Endothelial cell of umbilical vein (primary cell): Measurements from ENCODE around the gene RNF10. TPM values are rescaled to one million over a fixed set of nuclear protein-coding genes. Genes with fewer than 3 reads are reported as not detected.

Source experiments
- BruUV-seq: library from RNA; stranded (reverse); fragments of 400-500 nt; replicated peaks from 2 replicates; lab custom pipeline; 2021; lab: Mats Ljungman, UMichigan
- CTCF ChIA-PET: fragments of 300-600, 350-600 bp; sonication (Branson Sonifier 250); formaldehyde crosslinking; loops from one replicate; lab custom pipeline; 2021; ENCODE audit warnings: antibody characterized with exemption, inconsistent platforms; lab: Charles Lee
- POLR2A ChIA-PET: fragments of 300-600, 350-600 bp; sonication (Branson Sonifier 250); formaldehyde crosslinking; loops from one replicate; lab custom pipeline; 2021; ENCODE audit warnings: antibody characterized with exemption, inconsistent platforms; lab: Charles Lee
- DNase-seq: peaks from one replicate; pipeline ENCODE4 v3.0.0-alpha.2; 2011; ENCODE audit warnings: low read depth, low spot score
- FAIRE-seq: peaks from 2 replicates; lab custom pipeline; 2011; peaks lifted over from hg19 to GRCh38; lab: Jason Lieb, UNC
- H2AFZ ChIP-seq: 2 replicates; pipeline ENCODE4 v1.6.0; 2012; ENCODE audit warnings: low read depth, low read length, control low read depth, inconsistent platforms
- H3K27ac ChIP-seq: 2 replicates; pipeline ENCODE4 v1.5.1; 2011; ENCODE audit warnings: low read depth, mild to moderate bottlenecking, control low read depth, low read length, moderate library complexity; ENCODE audit not compliant: insufficient read depth
- H3K27me3 ChIP-seq, 2 experiments: 2 replicates each; pipeline versions ENCODE4 v1.6.0 to v1.6.1; 2011; ENCODE audit warnings: low read length in 2 of 2, mixed read lengths in 1 of 2; ENCODE audit not compliant: control insufficient read depth in 2 of 2, insufficient read depth in 2 of 2
- H3K36me3 ChIP-seq, 2 experiments: 2 replicates in 1 of 2; 3 replicates in 1 of 2; pipeline ENCODE4 v1.5.1; 2011; ENCODE audit warnings: low read length in 2 of 2, mild to moderate bottlenecking in 1 of 2, moderate library complexity in 1 of 2; ENCODE audit not compliant: control insufficient read depth in 2 of 2, insufficient read depth in 2 of 2; ENCODE audit errors: extremely low read depth in 1 of 2
- H3K4me1 ChIP-seq: 3 replicates; pipeline ENCODE4 v1.5.1; 2011; ENCODE audit warnings: mild to moderate bottlenecking, low read length; ENCODE audit not compliant: control insufficient read depth, insufficient read depth; ENCODE audit errors: extremely low read depth
- H3K4me2 ChIP-seq: 2 replicates; pipeline ENCODE4 v1.6.1; 2011; ENCODE audit warnings: low read length, control low read depth, mixed read lengths; ENCODE audit not compliant: insufficient read depth
- H3K4me3 ChIP-seq, 3 experiments: fragments of 200-600 bp in 1 of 3; sonication (generic), shearing (Covaris generic) in 1 of 3; replicated peaks in 1 of 3; 2 replicates each; pipeline ENCODE4 v1.5.1; 2011 to 2016; ENCODE audit warnings: control low read depth in 3 of 3, low read length in 3 of 3, mild to moderate bottlenecking in 2 of 3, inconsistent platforms in 1 of 3, low read depth in 1 of 3, moderate library complexity in 1 of 3; ENCODE audit not compliant: insufficient read depth in 1 of 3
- H3K79me2 ChIP-seq: 2 replicates; pipeline ENCODE4 v1.6.0; 2012; ENCODE audit warnings: low read length, inconsistent platforms; ENCODE audit not compliant: control insufficient read depth, insufficient read depth
- H3K9ac ChIP-seq: replicated peaks from 2 replicates; pipeline ENCODE3; 2011; ENCODE audit warnings: low read length, control low read depth; ENCODE audit not compliant: insufficient read depth; ENCODE audit errors: extremely low read depth
- H3K9me1 ChIP-seq: replicated peaks from 3 replicates; pipeline ENCODE4 v1.6.0; 2011; ENCODE audit warnings: mild to moderate bottlenecking, low read length; ENCODE audit not compliant: control insufficient read depth, insufficient read depth; ENCODE audit errors: extremely low read depth
- H3K9me3 ChIP-seq: replicated peaks from 2 replicates; pipeline ENCODE4 v1.5.1; 2012; ENCODE audit warnings: low read length, inconsistent platforms; ENCODE audit not compliant: control insufficient read depth, insufficient read depth
- H4K20me1 ChIP-seq: replicated peaks from 2 replicates; pipeline ENCODE3; 2011; ENCODE audit warnings: mild to moderate bottlenecking, low read length; ENCODE audit not compliant: control insufficient read depth, insufficient read depth; ENCODE audit errors: extremely low read depth
- CTCF ChIP-seq, 2 donors: IDR thresholded peaks; 1 replicate in 1 of 2; 2 replicates in 1 of 2; pipeline ENCODE4 v1.5.1; 2011; ENCODE audit warnings: low read length in 2 of 2, mild to moderate bottlenecking in 2 of 2, moderate library complexity in 2 of 2, control low read depth in 1 of 2, inconsistent platforms in 1 of 2, low read depth in 1 of 2; ENCODE audit not compliant: insufficient read depth in 1 of 2; ENCODE audit errors: extremely low read depth in 1 of 2
- EZH2 ChIP-seq: IDR thresholded peaks from 2 replicates; pipeline ENCODE4 v1.6.1; 2012; ENCODE audit warnings: borderline replicate concordance, low read depth, mild to moderate bottlenecking, moderate library complexity, low read length, inconsistent platforms; ENCODE audit not compliant: severe bottlenecking
- FOS ChIP-seq: IDR thresholded peaks from 2 replicates; pipeline ENCODE4 v1.6.1; 2011; ENCODE audit warnings: mild to moderate bottlenecking, low read length, moderate library complexity, borderline replicate concordance; ENCODE audit not compliant: insufficient read depth
- GATA2 ChIP-seq: IDR thresholded peaks from 2 replicates; pipeline ENCODE4 v1.7.0; 2011; ENCODE audit warnings: low read depth, mild to moderate bottlenecking, moderate library complexity, mixed read lengths, low read length; ENCODE audit not compliant: insufficient read length, insufficient read depth
- JUN ChIP-seq: IDR thresholded peaks from 2 replicates; pipeline ENCODE4 v1.6.1; 2011; ENCODE audit warnings: borderline replicate concordance, low read depth; ENCODE audit not compliant: insufficient read length, insufficient read depth
- MYC ChIP-seq: IDR thresholded peaks from one replicate; pipeline ENCODE4 v1.6.1; 2011; ENCODE audit warnings: mild to moderate bottlenecking, low read depth, low read length
- POLR2A ChIP-seq: IDR thresholded peaks from 2 replicates; pipeline ENCODE4 v1.6.1; 2012; ENCODE audit warnings: low read depth, mild to moderate bottlenecking, control low read depth, low read length
- POLR2AphosphoS5 ChIP-seq: IDR thresholded peaks from 2 replicates; pipeline ENCODE4 v1.6.1; 2012; ENCODE audit warnings: low read depth, mild to moderate bottlenecking, control low read depth, low read length, moderate library complexity; ENCODE audit not compliant: insufficient read depth
- dilution Hi-C: fragments of 300-500 bp; cut with MboI; formaldehyde crosslinking; loops from one replicate; pipeline ENCODE4 v1.15.0; 2019; ENCODE audit warnings: low sequenced_read_pairs; ENCODE audit not compliant: extremely low pct_ligation_motif_present
- intact Hi-C: fragments of 100-400 bp; cut with micrococcal nuclease; formaldehyde crosslinking; loops from one replicate; pipeline ENCODE4 v1.10.0; 2022
- polyA plus RNA-seq, 4 experiments: library from polyadenylated mRNA; depleted of rRNA in 3 of 4; stranded (reverse) in 3 of 4; unstranded in 1 of 4; fragments of >200 nt; gene quantifications; 2 replicates each; pipeline versions ENCODE4 v1.2.1 to v1.2.3, GENCODE V29; 2011 to 2012; ENCODE audit warnings: missing spikeins in 1 of 4
- total RNA-seq: library from RNA; stranded (reverse); gene quantifications from 2 replicates; pipeline ENCODE4 v1.2.3, GENCODE V29; 2021
- TF ChIP-seq, protein P1 (sequence below): IDR thresholded peaks from 2 replicates; pipeline ENCODE4 v1.6.1; 2011; ENCODE audit not compliant: insufficient read depth, insufficient read length

The RNF10 gene
- total and polyA plus RNA-seq, 2 donors (not counting 3 experiments of a cell fraction or from before 2014, with no cell fraction given), result 120 to 236 TPM

- DNase-seq (no peak), FAIRE-seq (no peak)
- dilution Hi-C loops (no loop called here), intact Hi-C loops (no loop called here)
- no peak overlapping the region for H3K27ac ChIP-seq
- no peaks in the 10 kb centered on the region for H3K9me1 ChIP-seq
- H3K27me3 ChIP-seq, result peaks cover 0 to 3% of the 10 kb centered on the region in 2 experiments
- no peaks in the 10 kb centered on the region for H4K20me1 ChIP-seq
- no peak overlapping the region for H3K4me2 ChIP-seq
- H3K9ac ChIP-seq, result no peak overlapping the region
- H3K36me3 ChIP-seq, result no peaks in the 10 kb centered on the region
- ChIA-PET CTCF (interaction anchor here (1.1 kb wide), 1 partner anchor 57 kb away, joined by 5 read pairs; no protein-coding TSS in a partner anchor), POLR2A (no interaction called here)
- no TSS peak for BruUV-seq
- no peaks in the 10 kb centered on the region for H3K4me1 ChIP-seq
- no peak for TF ChIP-seq FOS
- H3K79me2 ChIP-seq, result no peaks in the 10 kb centered on the region
- no peak overlapping the region for H2AFZ ChIP-seq
- H3K9me3 ChIP-seq, result no peaks in the 10 kb centered on the region
- no peak overlapping the region for H3K4me3 ChIP-seq
Measured at GRCh38 chr12:120592121-120593049, 58.2 kb downstream of the RNF10 start.

GRCh38 chr12:120596901-120597300, 62.7 kb downstream of the RNF10 start:
- Histone ChIP-seq H3K9me3 (no peaks in the 10 kb centered on the region), H3K4me2 (no peak overlapping the region), H3K79me2 (no peaks in the 10 kb centered on the region), H4K20me1 (no peaks in the 10 kb centered on the region), H3K9ac (no peak overlapping the region), H3K27me3 (peaks cover 2 to 3% of the 10 kb centered on the region in 2 experiments), H3K36me3 (no peaks in the 10 kb centered on the region), H3K4me3 (no peak overlapping the region), H3K4me1 (no peaks in the 10 kb centered on the region), H3K9me1 (no peaks in the 10 kb centered on the region), H3K27ac (no peak overlapping the region), H2AFZ (no peak overlapping the region)
- no peak for FAIRE-seq
- dilution Hi-C loops (no loop called here), intact Hi-C loops (no loop called here)
- POLR2A ChIA-PET, result no interaction called here
- no peak for TF ChIP-seq JUN
- TF ChIP-seq GATA2, result no peak
- TF ChIP-seq FOS, result no peak
- no peak for TF ChIP-seq MYC
- TF ChIP-seq EZH2, result no peak
- TF ChIP-seq, protein P1, sequence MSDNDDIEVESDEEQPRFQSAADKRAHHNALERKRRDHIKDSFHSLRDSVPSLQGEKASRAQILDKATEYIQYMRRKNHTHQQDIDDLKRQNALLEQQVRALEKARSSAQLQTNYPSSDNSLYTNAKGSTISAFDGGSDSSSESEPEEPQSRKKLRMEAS, result no peak
- TF ChIP-seq POLR2A, result no peak
- TF ChIP-seq CTCF (IDR thresholded peaks at IDR 0.05; ENCODE audit: extremely low read depth in 1 of 2, insufficient read depth in 1 of 2, low read depth in 1 of 2, low read length in 2 of 2), result no peak
- no peak for TF ChIP-seq POLR2AphosphoS5
- BruUV-seq, result no TSS peak
- DNase-seq, result no peak
- CTCF ChIA-PET, result no interaction called here
